ENCODE results near the gene UTP11.
"Not testable (repeated sequence)": the region's sequence is repeated elsewhere in the genome, so short reads cannot be mapped to it uniquely, and the experiment has no call there.

UTP11 gene

DNA sequence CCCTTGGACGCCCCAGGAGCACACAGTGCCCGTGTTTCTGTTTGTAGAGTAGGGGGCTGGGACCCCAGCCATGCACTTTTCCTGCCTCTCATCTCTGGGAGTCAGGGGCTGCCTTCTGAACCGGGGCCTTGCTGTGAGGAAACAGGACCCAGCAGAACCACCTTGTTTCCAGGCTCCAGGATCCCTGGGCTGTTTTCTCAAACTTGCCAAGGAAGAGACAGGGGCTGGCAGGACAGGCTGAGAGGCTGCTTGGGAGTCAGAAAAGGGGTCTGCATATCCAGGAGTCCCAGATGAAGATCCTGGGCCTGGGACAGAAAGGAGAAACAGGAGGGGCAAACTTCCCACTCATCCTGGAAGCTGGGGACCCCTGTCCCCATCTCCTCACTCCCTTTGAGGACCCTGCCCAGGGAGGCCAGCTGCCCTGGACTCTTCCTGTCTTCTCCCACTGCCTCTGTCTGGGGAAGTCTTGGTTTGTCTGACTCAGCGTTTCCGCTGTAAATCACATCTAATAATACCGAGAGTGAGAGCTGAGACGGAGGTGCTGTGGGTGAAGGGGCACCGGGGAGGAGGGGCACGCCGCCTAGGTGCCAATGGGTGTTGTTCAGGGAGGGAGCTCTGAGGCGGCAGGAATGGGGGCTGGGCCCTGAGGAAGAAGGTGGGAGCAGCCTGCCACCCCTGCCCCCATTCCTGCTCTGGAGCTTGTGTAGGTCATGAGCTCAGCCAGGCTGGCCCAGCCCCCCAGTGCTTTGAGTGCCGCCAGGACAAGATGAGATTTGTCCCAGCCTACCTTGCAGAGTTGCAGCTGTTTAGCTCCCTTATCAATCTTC lies 17.4 kb downstream of the UTP11 start:
- Mint-ChIP-seq H3K9me3 (ENCODE audit: low read depth) (no peaks in the 10 kb centered on the region), H3K27ac (peak overlapping the region; percentile 95), H3K4me3 (peak overlapping the region; percentile 72), H3K36me3 (peaks cover 2% of the 10 kb centered on the region), H3K4me1 (ENCODE audit: low read depth) (peaks cover 50% of the 10 kb centered on the region), H3K27me3 (no peaks in the 10 kb centered on the region)

DNA sequence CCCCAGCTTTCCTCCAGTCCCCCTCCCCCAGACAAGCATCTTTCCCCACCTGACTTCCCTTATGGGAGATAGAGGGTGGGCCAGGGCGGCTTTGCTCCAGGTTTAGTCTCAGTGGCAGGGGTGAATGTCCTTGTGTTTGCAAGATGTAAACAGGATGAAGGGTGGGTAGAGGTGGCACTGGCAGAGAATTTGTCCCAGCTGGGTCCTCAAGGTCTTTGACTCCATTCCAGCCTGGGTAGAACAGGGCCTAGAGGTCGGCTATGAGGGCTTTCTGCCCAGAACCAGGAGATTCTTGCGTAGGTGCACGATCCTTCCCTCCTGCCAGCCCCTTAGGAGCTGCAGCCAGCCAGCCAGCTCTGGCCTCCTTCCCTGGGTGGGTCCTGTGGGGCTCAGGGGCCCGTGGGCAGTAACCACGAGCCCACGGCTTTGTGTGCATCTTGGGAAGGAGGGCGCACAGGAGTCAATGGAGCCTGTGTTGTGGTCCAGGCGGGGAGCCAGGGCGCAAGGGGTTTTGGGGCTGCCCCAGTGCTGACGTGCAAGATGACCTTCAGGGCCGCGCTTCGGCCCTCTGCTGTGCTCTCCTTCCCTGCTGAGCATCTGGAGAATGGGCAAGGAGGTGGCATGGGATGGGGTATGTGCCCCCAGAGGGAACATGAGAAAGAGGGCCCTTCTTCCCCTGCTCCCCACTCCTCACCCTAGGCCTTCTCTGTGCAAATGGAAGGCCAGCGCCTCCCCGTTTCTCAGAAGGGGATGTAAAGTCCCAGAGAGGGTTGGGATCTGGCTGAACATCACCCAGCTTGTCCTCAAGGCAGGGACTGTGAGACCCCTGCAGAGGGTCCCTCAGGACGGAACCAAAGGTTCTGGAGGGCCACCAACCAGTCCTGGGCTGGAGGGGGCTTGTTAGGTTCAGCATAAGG lies 18.3 kb downstream of the UTP11 start:
- H3K27me3 Mint-ChIP-seq = no peaks in the 10 kb centered on the region
- peaks cover 2% of the 10 kb centered on the region for H3K36me3 Mint-ChIP-seq
- H3K4me1 Mint-ChIP-seq (ENCODE audit: low read depth) = peaks cover 50% of the 10 kb centered on the region
- H3K4me3 Mint-ChIP-seq = peak overlapping the region; percentile 72
- peak overlapping the region; percentile 95 for H3K27ac Mint-ChIP-seq
- no peaks in the 10 kb centered on the region for H3K9me3 Mint-ChIP-seq (ENCODE audit: low read depth)

DNA sequence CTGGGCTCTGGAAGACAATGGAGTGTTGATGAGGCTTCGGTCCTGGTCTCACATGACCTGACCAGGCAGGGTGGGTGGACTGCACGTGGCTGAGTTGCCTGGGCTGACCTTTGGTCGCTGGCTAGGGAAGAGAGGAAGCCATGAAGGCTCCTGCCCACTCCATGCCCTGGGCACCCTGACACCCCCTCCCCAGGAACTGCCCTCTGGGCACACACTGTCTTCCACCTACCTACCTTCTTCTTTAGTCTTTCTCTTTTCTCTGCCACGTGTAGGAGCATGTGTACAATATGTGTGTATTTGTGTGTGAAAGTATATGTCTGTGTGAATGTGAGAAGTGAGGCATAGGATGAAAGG lies 19.0 kb downstream of the UTP11 start:
- no peaks in the 10 kb centered on the region for H3K9me3 Mint-ChIP-seq (ENCODE audit: low read depth)
- H3K4me3 Mint-ChIP-seq = peak overlapping the region; percentile 6

DNA sequence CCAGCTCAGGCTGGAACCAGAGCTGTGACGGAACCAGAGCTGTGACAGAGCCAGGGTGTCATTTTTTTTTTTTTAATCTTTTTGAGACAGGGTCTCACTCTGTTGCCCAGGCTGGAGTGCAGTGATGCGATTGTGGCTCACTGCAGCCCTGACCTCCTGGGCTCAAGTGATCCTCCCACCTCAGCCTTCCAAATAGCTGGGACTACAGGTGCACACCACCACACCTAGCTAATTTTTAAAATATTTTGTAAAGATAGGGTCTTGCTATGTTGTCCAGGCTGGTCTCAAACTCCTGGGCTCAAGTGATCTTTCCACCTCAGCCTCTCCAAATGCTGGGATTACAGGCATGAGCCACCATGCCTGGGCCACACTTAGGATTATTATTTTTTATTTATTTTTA lies 20.5 kb downstream of the UTP11 start:
- H3K27ac Mint-ChIP-seq; H3K36me3 Mint-ChIP-seq; H3K4me3 Mint-ChIP-seq; H3K27me3 Mint-ChIP-seq; H3K9me3 Mint-ChIP-seq (ENCODE audit: low read depth): not testable (repeated sequence)
- H3K4me1 Mint-ChIP-seq (ENCODE audit: low read depth) = peaks cover 34% of the 10 kb centered on the region

More for the DNA sequence above, 19.0 kb downstream of the UTP11 start:
- H3K36me3 Mint-ChIP-seq = peaks cover 5% of the 10 kb centered on the region
- peaks cover 2% of the 10 kb centered on the region for H3K27me3 Mint-ChIP-seq
- peaks cover 49% of the 10 kb centered on the region for H3K4me1 Mint-ChIP-seq (ENCODE audit: low read depth)
- H3K27ac Mint-ChIP-seq = no peak overlapping the region

DNA sequence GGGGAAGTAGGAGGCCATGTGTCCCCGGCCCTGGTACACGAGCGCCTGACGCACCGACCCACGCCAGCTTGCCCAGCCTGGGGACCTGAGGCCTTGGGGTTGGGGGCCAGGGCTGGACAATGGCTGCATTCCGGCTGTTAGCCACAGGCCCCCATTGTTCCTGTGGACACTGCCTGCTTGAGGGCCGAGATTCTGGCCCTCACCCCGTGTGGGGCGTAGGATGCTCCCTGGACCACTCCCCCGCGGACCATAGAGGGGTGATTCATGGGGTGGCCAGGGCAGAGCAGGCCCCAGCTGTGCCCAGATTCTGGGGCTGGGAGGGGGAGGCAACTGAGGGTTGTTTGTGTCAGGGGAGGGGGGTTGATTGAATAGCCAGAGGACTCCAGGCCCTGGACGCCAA lies 22.3 kb downstream of the UTP11 start:
- H3K4me3 Mint-ChIP-seq = no peak overlapping the region
- H3K27me3 Mint-ChIP-seq = peaks cover 9% of the 10 kb centered on the region
- H3K27ac Mint-ChIP-seq = no peak overlapping the region
- H3K9me3 Mint-ChIP-seq (ENCODE audit: low read depth) = no peaks in the 10 kb centered on the region
- H3K36me3 Mint-ChIP-seq = peaks cover 5% of the 10 kb centered on the region
- H3K4me1 Mint-ChIP-seq (ENCODE audit: low read depth) = peaks cover 17% of the 10 kb centered on the region

DNA sequence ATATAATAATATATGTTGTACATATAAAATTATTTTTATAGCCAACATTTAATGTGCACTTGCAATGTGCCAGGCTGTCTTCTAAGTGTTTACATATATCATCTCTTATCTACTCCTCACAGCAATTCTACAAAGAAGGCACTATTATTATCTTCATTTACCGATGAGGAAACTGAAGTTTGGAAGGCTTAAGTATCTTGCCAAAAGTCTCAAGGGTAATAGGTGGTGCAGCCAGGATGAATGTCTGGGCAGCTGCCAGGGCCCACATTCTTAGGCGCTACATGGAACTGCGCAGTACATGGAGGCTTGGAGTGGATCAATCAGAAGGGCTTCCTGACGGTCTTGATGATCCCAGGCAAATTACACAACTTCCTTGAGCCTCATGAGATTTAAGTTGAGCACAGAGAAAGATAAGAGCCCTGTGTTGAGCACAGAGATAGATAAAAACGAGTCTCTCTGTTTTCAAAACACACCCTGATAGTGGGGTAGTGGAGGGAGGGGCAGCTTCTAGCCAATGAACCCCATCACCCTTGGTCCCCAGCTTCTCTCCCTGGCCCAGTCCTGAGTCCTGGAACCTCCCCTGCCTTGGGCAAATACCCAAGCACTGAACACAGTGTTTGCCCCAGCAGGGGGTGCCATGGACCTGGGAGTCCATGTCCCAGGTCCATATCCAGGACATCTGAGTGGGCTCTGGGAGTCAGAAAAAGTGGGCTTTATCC lies 24.8 kb downstream of the UTP11 start:
- no peak overlapping the region for H3K4me3 Mint-ChIP-seq
- H3K9me3 Mint-ChIP-seq (ENCODE audit: low read depth) = no peaks in the 10 kb centered on the region
- no peak overlapping the region for H3K27ac Mint-ChIP-seq
- peaks cover 5% of the 10 kb centered on the region for H3K36me3 Mint-ChIP-seq
- H3K27me3 Mint-ChIP-seq = peaks cover 26% of the 10 kb centered on the region
- no peaks in the 10 kb centered on the region for H3K4me1 Mint-ChIP-seq (ENCODE audit: low read depth)

DNA sequence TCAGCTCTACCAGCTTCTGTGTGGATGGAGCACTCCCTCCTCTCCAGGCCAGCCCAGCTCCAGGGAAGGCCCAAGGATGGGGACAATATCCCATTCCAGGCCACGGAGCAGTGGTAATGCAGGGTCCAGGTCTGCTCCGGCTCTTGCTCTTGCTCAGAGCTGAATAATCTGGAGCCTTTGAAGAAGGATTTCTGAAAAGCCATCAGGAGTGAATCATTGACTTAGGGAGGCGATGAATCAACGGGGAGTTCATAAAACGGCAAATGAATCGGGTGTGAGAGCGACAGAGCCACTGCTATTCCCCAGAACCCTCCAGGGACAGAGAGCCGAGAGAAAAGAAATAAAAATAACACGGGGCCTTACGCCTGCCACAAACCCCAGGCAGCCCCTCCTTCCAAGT lies 26.3 kb downstream of the UTP11 start:
- Mint-ChIP-seq H3K4me3 (no peak overlapping the region), H3K27me3 (peaks cover 36% of the 10 kb centered on the region), H3K36me3 (peaks cover 5% of the 10 kb centered on the region), H3K4me1 (ENCODE audit: low read depth) (peaks cover 4% of the 10 kb centered on the region), H3K9me3 (ENCODE audit: low read depth) (no peaks in the 10 kb centered on the region), H3K27ac (no peak overlapping the region)

DNA sequence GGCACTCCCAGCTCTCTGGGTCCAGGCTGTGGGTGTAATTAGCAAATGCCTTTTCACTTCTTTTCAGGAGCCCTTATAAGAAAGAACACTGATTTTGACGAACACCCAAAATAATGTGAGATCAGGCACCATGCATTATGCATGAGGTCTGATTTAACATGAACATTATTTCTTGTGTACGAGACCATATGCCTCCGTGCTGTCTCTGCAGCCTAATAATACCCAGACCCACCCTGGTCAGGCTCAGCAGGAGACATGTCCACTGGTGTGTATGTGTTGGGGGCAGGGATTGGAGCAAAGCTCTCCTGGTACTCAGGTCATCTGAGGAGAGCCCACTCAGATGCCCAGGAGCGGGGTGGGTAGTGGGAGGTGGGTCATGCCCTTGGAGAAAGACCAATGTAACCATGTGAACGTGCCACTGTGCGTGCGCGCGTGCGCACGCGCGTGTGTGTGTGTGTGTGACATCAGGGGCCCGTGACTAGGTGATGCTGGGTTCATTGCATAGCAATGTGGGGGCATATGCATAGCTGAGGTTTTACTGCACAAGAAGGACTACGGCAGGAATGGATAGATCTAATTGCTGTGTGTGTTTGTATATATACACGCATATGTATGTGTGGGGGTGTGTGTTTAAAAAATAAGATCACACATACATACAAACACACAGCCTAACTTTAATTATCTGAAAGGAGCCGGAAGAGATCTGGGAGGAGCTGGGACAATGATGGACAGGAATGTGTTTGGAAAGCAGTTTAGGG lies 27.0 kb downstream of the UTP11 start:
- no peak overlapping the region for H3K27ac Mint-ChIP-seq
- H3K4me1 Mint-ChIP-seq (ENCODE audit: low read depth) = peaks cover 7% of the 10 kb centered on the region
- H3K27me3 Mint-ChIP-seq = peaks cover 39% of the 10 kb centered on the region
- H3K9me3 Mint-ChIP-seq (ENCODE audit: low read depth) = no peaks in the 10 kb centered on the region
- no peak overlapping the region for H3K4me3 Mint-ChIP-seq
- H3K36me3 Mint-ChIP-seq = peaks cover 3% of the 10 kb centered on the region

DNA sequence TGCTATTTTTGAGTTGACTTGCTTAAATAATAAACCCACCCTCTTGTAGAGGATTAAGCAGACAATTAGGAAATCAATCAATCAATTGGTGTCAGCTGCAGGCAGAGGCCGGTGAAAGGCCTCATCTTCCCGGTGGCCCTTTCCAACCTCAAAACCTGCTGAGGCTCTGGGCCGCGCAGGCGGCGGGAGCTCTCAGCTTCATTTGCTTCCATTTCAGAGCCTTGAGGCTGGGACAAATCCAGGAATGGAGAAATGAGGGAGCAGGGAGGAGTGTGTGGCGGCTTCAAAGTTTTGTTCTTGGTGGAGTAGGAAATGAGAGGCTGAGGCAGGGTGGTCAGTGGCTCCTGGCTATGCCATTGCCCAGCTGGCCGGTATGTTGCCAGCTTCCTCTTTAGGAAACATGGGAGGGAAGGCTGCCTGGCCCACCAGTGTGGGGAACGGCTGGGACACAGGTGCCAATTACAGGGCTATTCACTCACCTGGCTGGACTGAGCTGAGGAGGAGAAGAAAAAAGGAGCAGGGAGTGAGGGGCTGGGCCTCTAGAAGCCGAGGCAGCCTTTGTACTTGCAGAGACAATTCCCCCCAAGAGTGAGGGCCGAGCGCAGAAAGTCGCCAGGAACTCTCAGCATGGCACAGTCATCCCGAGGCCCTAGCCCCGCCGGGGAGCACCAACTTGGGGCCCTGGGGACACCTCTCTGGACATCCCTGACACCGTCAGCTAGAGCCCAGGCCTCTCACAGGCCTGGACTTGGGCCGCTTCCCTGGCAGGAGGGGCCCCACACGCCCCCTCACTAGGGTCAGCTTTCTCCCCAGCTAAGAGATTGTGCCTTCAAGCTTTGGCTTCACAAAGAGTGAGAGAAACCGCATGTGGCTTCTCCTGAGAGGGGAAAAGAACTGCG lies 29.7 kb downstream of the UTP11 start:
- no peaks in the 10 kb centered on the region for H3K36me3 Mint-ChIP-seq

DNA sequence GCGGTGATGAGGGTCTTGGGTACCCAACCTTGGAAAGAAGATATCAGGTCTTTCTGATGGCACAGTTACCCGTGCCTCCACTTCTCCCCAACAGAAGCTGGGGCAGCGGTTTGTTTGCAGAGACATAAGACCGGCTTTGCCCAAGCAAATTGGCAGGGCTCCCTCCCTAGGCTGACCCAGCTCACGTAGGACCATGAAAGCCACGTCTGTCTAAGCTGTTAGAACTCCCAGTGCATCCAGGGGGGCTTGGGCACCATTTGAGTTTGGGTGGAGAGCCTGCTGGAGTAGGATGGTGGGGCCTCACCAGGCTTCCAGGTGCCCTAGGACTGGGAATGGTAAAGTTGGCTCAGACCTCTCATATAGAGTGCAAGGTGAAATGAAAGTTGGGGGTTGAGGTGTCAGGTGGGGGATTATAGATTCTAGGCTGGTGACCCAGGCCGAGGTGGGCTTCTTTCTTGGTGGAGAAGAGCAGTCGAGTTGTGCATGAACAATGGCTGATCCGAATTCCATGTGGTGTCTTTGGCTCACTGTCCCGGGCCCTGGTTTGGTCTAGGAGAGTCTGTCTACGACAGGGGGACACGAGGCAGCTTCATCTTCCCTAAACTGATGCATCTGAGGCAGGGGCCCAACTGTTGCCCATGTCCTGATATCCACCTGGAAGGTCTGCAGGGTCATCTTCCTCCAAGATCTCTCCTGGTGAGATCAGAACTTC lies 30.7 kb downstream of the UTP11 start:
- Mint-ChIP-seq H3K27me3 (peaks cover 39% of the 10 kb centered on the region), H3K27ac (no peak overlapping the region), H3K36me3 (no peaks in the 10 kb centered on the region), H3K9me3 (ENCODE audit: low read depth) (no peaks in the 10 kb centered on the region), H3K4me3 (peak overlapping the region; percentile 12), H3K4me1 (ENCODE audit: low read depth) (peaks cover 11% of the 10 kb centered on the region)

More for the DNA sequence above, 29.7 kb downstream of the UTP11 start:
- H3K4me3 Mint-ChIP-seq = no peak overlapping the region
- H3K4me1 Mint-ChIP-seq (ENCODE audit: low read depth) = peaks cover 9% of the 10 kb centered on the region
- no peaks in the 10 kb centered on the region for H3K9me3 Mint-ChIP-seq (ENCODE audit: low read depth)
- peaks cover 39% of the 10 kb centered on the region for H3K27me3 Mint-ChIP-seq
- no peak overlapping the region for H3K27ac Mint-ChIP-seq

DNA sequence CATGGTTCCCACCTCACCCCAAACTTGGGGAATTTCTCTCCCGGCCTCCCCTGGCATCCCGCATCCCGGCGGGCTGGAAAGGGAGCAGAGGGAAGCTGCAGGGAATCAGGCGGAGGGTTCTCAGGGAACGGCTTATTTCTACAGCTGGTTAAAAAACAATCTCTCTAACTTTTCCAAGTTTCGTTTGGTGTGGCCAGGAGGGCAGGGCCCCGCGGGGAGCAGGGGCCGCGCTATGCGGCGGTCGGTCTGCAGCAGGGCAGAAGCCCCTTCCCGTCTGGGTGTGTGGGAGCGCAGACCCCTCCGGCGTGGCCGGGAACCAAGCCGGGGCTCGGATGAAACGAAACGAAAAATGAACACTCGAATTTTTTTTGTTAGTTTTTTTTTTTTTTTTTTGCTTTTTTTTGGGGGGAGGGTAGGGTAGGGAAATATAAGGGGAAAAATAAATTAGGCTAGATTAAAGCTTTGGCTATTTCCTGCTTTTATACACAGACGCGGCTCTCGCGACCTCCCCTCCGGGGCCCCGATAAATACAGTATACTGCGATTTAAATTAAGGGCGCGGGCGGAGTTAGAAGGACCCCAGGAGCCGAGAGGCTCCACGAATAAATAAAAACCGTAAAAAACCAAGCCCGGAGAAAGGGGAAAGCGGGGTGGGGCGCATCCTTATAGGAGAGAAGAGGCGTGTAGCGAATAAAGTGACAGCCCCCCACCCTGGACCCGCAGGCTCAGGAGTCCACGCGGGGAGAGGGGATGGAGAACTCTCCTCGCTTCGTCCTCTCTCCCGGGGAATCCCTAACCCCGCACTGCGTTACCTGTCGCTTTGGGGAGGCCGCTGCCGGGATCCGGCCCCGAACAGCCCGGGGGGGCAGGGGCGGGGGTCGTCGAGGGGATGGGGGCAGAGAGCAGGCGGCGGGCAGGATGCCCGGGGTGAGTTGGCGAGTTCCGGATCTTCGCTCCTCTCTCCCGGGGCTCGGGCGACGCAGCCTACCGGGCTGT lies 32.0 kb downstream of the UTP11 start:
- H3K27ac Mint-ChIP-seq = no peak overlapping the region
- H3K27me3 Mint-ChIP-seq = peaks cover 34% of the 10 kb centered on the region
- peaks cover 11% of the 10 kb centered on the region for H3K4me1 Mint-ChIP-seq (ENCODE audit: low read depth)
- H3K4me3 Mint-ChIP-seq = peak overlapping the region; percentile 78
- no peaks in the 10 kb centered on the region for H3K36me3 Mint-ChIP-seq
- H3K9me3 Mint-ChIP-seq (ENCODE audit: low read depth) = no peaks in the 10 kb centered on the region

Data from activated naive CD8-positive, alpha-beta T cell (primary cell).